ENCODE data around the gene TMEM151B.

- TF ChIP-seq CTCF (IDR thresholded peaks at IDR 0.05; ENCODE audit: insufficient read depth, low read depth, low read length) (no peak), EZH2 (IDR thresholded peaks at IDR 0.05; ENCODE audit: insufficient read depth, low read length) (no peak)
Measured at GRCh38 chr6:44255871-44256774, 14.1 kb upstream of the TMEM151B start.

All from astrocyte (in vitro differentiated cells and primary cell).